ENCODE measurements around the gene CIDEB.

Gene CIDEB

DNA sequence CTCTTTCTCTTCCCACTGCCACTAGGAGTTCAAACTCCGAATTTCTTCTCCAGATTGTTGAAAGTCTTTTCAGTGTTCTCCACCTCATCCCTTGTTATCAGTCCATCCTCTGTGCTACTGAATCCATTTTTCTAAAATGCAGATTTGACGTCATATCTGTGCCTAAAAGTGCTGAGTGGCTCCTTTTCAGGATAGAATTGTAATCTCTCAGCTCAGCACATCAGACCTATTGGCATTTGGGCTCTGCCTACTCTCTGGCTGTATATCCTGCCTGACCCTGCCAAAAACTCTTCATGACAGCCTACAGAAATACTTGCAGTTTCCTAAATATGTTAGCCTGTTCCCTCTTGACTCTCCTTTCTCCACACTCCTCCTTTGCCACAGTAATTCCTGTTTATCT, 35.3 kb downstream of the CIDEB start:
- H3K36me3 Mint-ChIP-seq = no peaks in the 10 kb centered on the region
- H3K27me3 Mint-ChIP-seq = no peaks in the 10 kb centered on the region
- H3K9me3 Mint-ChIP-seq = no peaks in the 10 kb centered on the region
- H3K4me3 Mint-ChIP-seq = peak overlapping the region; percentile 85
- H3K27ac Mint-ChIP-seq = peak overlapping the region; percentile 96
- H3K4me1 Mint-ChIP-seq = peaks cover 55% of the 10 kb centered on the region

DNA sequence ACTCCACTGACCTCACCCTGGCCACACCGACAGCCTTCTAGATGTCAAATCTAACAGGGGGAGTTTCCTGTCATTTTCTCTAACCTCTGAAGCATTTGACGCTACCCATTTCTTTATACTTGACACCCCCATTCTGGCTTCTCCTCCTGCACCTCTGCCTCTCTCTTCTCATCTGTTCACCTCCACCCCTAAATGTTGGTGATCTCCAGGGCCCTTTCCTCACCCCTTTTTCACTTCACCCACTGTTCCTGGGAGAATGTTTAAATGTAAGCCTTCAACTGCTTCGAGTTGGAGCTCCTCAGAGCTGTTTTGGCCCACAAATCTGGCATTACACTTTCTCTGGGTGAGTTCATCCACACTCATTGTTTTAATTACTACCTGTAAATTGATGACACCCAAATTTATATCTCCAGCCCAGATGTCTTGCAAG, 35.9 kb downstream of the CIDEB start:
- Mint-ChIP-seq H3K4me3 (peak overlapping the region; percentile 85), H3K27ac (peak overlapping the region; percentile 96), H3K4me1 (peaks cover 50% of the 10 kb centered on the region), H3K27me3 (no peaks in the 10 kb centered on the region), H3K9me3 (no peaks in the 10 kb centered on the region), H3K36me3 (peaks cover 4% of the 10 kb centered on the region)

- Mint-ChIP-seq H3K27me3 (no peaks in the 10 kb centered on the region), H3K4me1 (peaks cover 45% of the 10 kb centered on the region), H3K27ac (peak within 1 kb of the TSS; percentile 96), H3K36me3 (peaks cover 5% of the 10 kb centered on the region), H3K4me3 (peak within 1 kb of the TSS; percentile 85), H3K9me3 (no peaks in the 10 kb centered on the region)
These were observed 36.5 kb downstream of the CIDEB start, which contains the start of gene RABGGTA for GRCh38 chr14:24271134-24271833. Gene RABGGTA (minus strand): TSS chr14:24271597. CDS start chr14:24271115, 482 bp downstream.

DNA sequence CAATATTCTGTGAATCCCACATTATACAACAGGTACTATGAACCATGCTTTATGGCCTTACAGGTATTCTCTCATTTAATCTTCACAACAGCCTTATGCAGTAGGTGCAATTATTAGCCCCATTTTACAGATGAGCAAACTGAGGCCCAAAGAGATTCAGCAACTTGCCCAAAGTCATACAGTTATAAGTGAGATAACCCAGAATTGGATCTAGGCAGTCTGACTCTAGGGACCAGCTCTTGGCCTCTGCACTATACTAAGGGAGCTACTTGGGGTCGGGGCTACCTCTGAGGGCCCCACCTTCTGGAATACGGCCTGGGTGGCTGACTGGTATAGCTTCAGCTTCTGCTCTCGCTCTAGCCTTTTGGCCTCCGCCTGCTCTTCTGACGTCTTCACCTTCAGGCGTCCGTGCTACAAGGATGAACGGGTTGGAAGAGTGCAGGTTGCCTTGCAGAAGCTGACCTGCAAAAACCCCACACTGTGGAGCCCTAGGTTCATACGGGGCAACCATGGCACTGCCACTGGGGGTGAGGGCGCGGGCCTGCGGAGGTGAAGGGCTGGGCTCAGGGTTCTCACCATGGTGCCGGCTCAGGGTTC, 37.1 kb downstream of the CIDEB start:
- no peaks in the 10 kb centered on the region for H3K27me3 Mint-ChIP-seq
- peak overlapping the region; percentile 85 for H3K4me3 Mint-ChIP-seq
- no peaks in the 10 kb centered on the region for H3K9me3 Mint-ChIP-seq
- H3K4me1 Mint-ChIP-seq = peaks cover 45% of the 10 kb centered on the region
- peak overlapping the region; percentile 95 for H3K27ac Mint-ChIP-seq
- H3K36me3 Mint-ChIP-seq = peaks cover 7% of the 10 kb centered on the region

DNA sequence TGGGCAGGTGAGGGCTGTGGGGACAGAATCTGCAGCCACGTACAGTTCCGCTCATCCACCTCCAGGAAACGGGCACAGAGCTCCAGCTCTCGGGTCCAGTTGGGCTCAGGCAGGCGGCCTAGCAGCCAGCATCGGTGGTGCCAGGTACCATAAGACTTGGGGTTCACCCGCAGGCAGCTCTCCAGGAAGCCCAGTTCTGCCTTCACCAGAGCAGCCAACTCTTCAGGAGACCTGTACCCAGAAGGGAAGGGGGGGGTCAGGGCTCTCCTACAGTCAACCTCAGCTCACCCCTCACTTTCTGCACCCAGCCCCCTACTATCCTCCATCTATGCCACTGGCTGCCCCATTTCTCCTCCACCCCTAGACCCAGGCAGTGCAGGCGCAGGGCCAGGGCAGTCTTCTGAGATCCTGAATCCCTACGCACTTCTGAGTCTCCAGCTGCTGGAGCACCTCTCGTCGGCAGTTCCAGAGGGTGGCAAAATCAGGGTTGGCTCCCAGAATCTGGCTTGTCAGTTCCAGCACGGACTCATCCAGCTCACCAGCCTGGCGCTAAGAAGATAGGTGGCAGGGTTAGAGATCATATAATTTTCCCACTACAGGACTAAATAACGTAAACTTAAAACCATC, 37.8 kb downstream of the CIDEB start:
- H3K36me3 Mint-ChIP-seq = peaks cover 7% of the 10 kb centered on the region
- peak overlapping the region; percentile 85 for H3K4me3 Mint-ChIP-seq
- no peak overlapping the region for H3K27ac Mint-ChIP-seq
- no peaks in the 10 kb centered on the region for H3K27me3 Mint-ChIP-seq
- H3K9me3 Mint-ChIP-seq = no peaks in the 10 kb centered on the region
- H3K4me1 Mint-ChIP-seq = peaks cover 39% of the 10 kb centered on the region

- H3K27me3 Mint-ChIP-seq = no peaks in the 10 kb centered on the region
- no peak overlapping the region for H3K4me3 Mint-ChIP-seq
- no peak overlapping the region for H3K27ac Mint-ChIP-seq
- peaks cover 7% of the 10 kb centered on the region for H3K36me3 Mint-ChIP-seq
- peaks cover 36% of the 10 kb centered on the region for H3K4me1 Mint-ChIP-seq
- no peaks in the 10 kb centered on the region for H3K9me3 Mint-ChIP-seq
These were observed 38.4 kb downstream of the CIDEB start for GRCh38 chr14:24269368-24269767.

GRCh38 chr14:24268225-24268624, 39.6 kb downstream of the CIDEB start:
- no peaks in the 10 kb centered on the region for H3K9me3 Mint-ChIP-seq
- peaks cover 7% of the 10 kb centered on the region for H3K36me3 Mint-ChIP-seq
- H3K4me3 Mint-ChIP-seq = no peak overlapping the region
- peaks cover 24% of the 10 kb centered on the region for H3K4me1 Mint-ChIP-seq
- H3K27me3 Mint-ChIP-seq = no peaks in the 10 kb centered on the region
- no peak overlapping the region for H3K27ac Mint-ChIP-seq

DNA sequence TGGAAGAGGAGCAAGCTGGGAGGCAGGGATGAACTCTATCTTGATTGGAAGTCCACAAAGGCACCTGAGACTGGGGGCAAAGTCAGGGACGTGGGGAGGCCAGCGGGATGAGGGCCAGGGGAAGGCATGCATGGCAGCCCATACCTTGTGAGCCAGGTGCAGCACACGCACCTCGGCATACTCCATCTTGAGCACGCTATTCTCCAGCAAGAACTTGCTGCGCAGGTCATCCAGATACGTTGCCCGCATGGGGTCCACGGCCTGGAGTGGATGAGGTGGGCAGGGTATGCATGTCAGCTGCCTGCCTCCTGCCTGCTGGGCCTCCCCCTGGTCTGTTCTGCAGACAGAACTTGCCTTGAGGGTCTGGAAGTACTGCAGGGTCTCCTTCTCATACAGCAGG, 40.3 kb downstream of the CIDEB start:
- peaks cover 17% of the 10 kb centered on the region for H3K4me1 Mint-ChIP-seq
- no peaks in the 10 kb centered on the region for H3K27me3 Mint-ChIP-seq
- H3K36me3 Mint-ChIP-seq = peaks cover 7% of the 10 kb centered on the region
- H3K9me3 Mint-ChIP-seq = no peaks in the 10 kb centered on the region
- no peak overlapping the region for H3K27ac Mint-ChIP-seq
- H3K4me3 Mint-ChIP-seq = no peak overlapping the region

- H3K4me3 Mint-ChIP-seq = no peak overlapping the region
- H3K36me3 Mint-ChIP-seq = peaks cover 7% of the 10 kb centered on the region
- no peaks in the 10 kb centered on the region for H3K27me3 Mint-ChIP-seq
- H3K27ac Mint-ChIP-seq = peak overlapping the region; percentile 19
- H3K4me1 Mint-ChIP-seq = peaks cover 8% of the 10 kb centered on the region
- no peaks in the 10 kb centered on the region for H3K9me3 Mint-ChIP-seq
These were observed 41.2 kb downstream of the CIDEB start for GRCh38 chr14:24266344-24267244.

GRCh38 chr14:24264298-24264697, 43.5 kb downstream of the CIDEB start:
- Mint-ChIP-seq H3K27me3 (no peaks in the 10 kb centered on the region), H3K4me3 (no peak overlapping the region), H3K36me3 (peaks cover 8% of the 10 kb centered on the region), H3K27ac (no peak overlapping the region), H3K4me1 (no peaks in the 10 kb centered on the region), H3K9me3 (no peaks in the 10 kb centered on the region)

GRCh38 chr14:24263848-24264247, 43.9 kb downstream of the CIDEB start:
- Mint-ChIP-seq H3K4me1 (no peaks in the 10 kb centered on the region), H3K36me3 (peaks cover 8% of the 10 kb centered on the region), H3K27me3 (no peaks in the 10 kb centered on the region), H3K4me3 (no peak overlapping the region), H3K9me3 (no peaks in the 10 kb centered on the region), H3K27ac (no peak overlapping the region)

GRCh38 chr14:24262821-24263733, 44.7 kb downstream of the CIDEB start, which contains the start of gene TGM1:
Gene TGM1 (minus strand): TSS chr14:24263177. CDS start chr14:24262352, 825 bp downstream.
- Mint-ChIP-seq H3K4me3 (no peak within 1 kb of the TSS), H3K27ac (no peak within 1 kb of the TSS), H3K36me3 (peaks cover 8% of the 10 kb centered on the region), H3K27me3 (no peaks in the 10 kb centered on the region), H3K4me1 (no peaks in the 10 kb centered on the region), H3K9me3 (no peaks in the 10 kb centered on the region)

- H3K27ac Mint-ChIP-seq = no peak overlapping the region
- no peak overlapping the region for H3K4me3 Mint-ChIP-seq
- H3K9me3 Mint-ChIP-seq = no peaks in the 10 kb centered on the region
- H3K36me3 Mint-ChIP-seq = peaks cover 6% of the 10 kb centered on the region
- H3K27me3 Mint-ChIP-seq = no peaks in the 10 kb centered on the region
- H3K4me1 Mint-ChIP-seq = no peaks in the 10 kb centered on the region
These were observed 45.8 kb downstream of the CIDEB start for GRCh38 chr14:24261969-24262327.

- Mint-ChIP-seq H3K4me3 (no peak overlapping the region), H3K9me3 (no peaks in the 10 kb centered on the region), H3K27me3 (no peaks in the 10 kb centered on the region), H3K4me1 (no peaks in the 10 kb centered on the region), H3K27ac (no peak overlapping the region), H3K36me3 (peaks cover 7% of the 10 kb centered on the region)
These were observed 46.4 kb downstream of the CIDEB start for GRCh38 chr14:24261256-24261968.

Data from activated naive CD4-positive, alpha-beta T cell treated with anti-CD3 and anti-CD28 coated beads, Interleukin-2, amount 50 U/mL, for 24 hours (primary cell).